Measurements from ENCODE around the gene NMU. TPM values are rescaled to one million over a fixed set of nuclear protein-coding genes. Genes with fewer than 3 reads are reported as not detected.

NMU gene
- total and polyA plus RNA-seq, 2 experiments from 2014 or later, result 1.3 to 3.4 TPM

GRCh38 chr4:55618546-55619143 lies 17.5 kb downstream of the NMU start:
- H3K9me3 ChIP-seq (ENCODE audit: low read depth), result no peaks in the 10 kb centered on the region
- H3K27me3 ChIP-seq, result no peaks in the 10 kb centered on the region
- TF ChIP-seq CTCF (IDR thresholded peaks at IDR 0.05; ENCODE audit: low read depth, low read length), result no peak
- H3K27ac ChIP-seq, result no peak overlapping the region
- no peaks in the 10 kb centered on the region for H3K4me1 ChIP-seq (ENCODE audit: low read depth)
- H3K36me3 ChIP-seq, result no peaks in the 10 kb centered on the region
- no peak for DNase-seq (ENCODE audit: low read depth in 1 of 2, low spot score in 1 of 2)
- H3K4me3 ChIP-seq, result no peak overlapping the region

GRCh38 chr4:55617587-55618197 lies 18.4 kb downstream of the NMU start:
- no peak overlapping the region for H3K27ac ChIP-seq
- H3K36me3 ChIP-seq, result no peaks in the 10 kb centered on the region
- no peak for DNase-seq (ENCODE audit: low read depth in 1 of 2, low spot score in 1 of 2)
- H3K4me1 ChIP-seq (ENCODE audit: low read depth), result no peaks in the 10 kb centered on the region
- no peaks in the 10 kb centered on the region for H3K9me3 ChIP-seq (ENCODE audit: low read depth)
- H3K27me3 ChIP-seq, result no peaks in the 10 kb centered on the region
- no peak for TF ChIP-seq CTCF (IDR thresholded peaks at IDR 0.05; ENCODE audit: low read depth, low read length)
- H3K4me3 ChIP-seq, result no peak overlapping the region

- no peaks in the 10 kb centered on the region for H3K4me1 ChIP-seq (ENCODE audit: low read depth)
- H3K9me3 ChIP-seq (ENCODE audit: low read depth), result no peaks in the 10 kb centered on the region
- H3K27ac ChIP-seq, result no peak overlapping the region
- no peak overlapping the region for H3K4me3 ChIP-seq
- no peaks in the 10 kb centered on the region for H3K36me3 ChIP-seq
- no peaks in the 10 kb centered on the region for H3K27me3 ChIP-seq
- no peak for DNase-seq (ENCODE audit: low read depth in 1 of 2, low spot score in 1 of 2)
- TF ChIP-seq CTCF (IDR thresholded peaks at IDR 0.05; ENCODE audit: low read depth, low read length), result no peak
Measured at GRCh38 chr4:55615008-55615407, 21.1 kb downstream of the NMU start.

- Histone ChIP-seq H3K36me3 (no peaks in the 10 kb centered on the region), H3K9me3 (ENCODE audit: low read depth) (no peaks in the 10 kb centered on the region), H3K4me1 (ENCODE audit: low read depth) (no peaks in the 10 kb centered on the region), H3K27ac (no peak overlapping the region), H3K4me3 (no peak overlapping the region), H3K27me3 (no peaks in the 10 kb centered on the region)
- DNase-seq (ENCODE audit: low read depth in 1 of 2, low spot score in 1 of 2), result no peak
- TF ChIP-seq CTCF (IDR thresholded peaks at IDR 0.05; ENCODE audit: low read depth, low read length), result no peak
Measured at GRCh38 chr4:55613621-55614020, 22.5 kb downstream of the NMU start.

GRCh38 chr4:55612341-55612740 lies 23.8 kb downstream of the NMU start:
- H3K4me3 ChIP-seq, result no peak overlapping the region
- no peak overlapping the region for H3K27ac ChIP-seq
- no peaks in the 10 kb centered on the region for H3K36me3 ChIP-seq

More at GRCh38 chr4:55612341-55612740, 23.8 kb downstream of the NMU start:
- Histone ChIP-seq H3K27me3 (no peaks in the 10 kb centered on the region), H3K9me3 (ENCODE audit: low read depth) (no peaks in the 10 kb centered on the region), H3K4me1 (ENCODE audit: low read depth) (no peaks in the 10 kb centered on the region)
- DNase-seq (ENCODE audit: low read depth in 1 of 2, low spot score in 1 of 2), result no peak
- TF ChIP-seq CTCF (IDR thresholded peaks at IDR 0.05; ENCODE audit: low read depth, low read length), result no peak
